ENCODE data around the gene GDPGP1. TPM values are rescaled to one million over a fixed set of nuclear protein-coding genes. Genes with fewer than 3 reads are reported as not detected.

Gene GDPGP1
- total RNA-seq, 1 experiment from 2014 or later, result 6.6 TPM

DNA sequence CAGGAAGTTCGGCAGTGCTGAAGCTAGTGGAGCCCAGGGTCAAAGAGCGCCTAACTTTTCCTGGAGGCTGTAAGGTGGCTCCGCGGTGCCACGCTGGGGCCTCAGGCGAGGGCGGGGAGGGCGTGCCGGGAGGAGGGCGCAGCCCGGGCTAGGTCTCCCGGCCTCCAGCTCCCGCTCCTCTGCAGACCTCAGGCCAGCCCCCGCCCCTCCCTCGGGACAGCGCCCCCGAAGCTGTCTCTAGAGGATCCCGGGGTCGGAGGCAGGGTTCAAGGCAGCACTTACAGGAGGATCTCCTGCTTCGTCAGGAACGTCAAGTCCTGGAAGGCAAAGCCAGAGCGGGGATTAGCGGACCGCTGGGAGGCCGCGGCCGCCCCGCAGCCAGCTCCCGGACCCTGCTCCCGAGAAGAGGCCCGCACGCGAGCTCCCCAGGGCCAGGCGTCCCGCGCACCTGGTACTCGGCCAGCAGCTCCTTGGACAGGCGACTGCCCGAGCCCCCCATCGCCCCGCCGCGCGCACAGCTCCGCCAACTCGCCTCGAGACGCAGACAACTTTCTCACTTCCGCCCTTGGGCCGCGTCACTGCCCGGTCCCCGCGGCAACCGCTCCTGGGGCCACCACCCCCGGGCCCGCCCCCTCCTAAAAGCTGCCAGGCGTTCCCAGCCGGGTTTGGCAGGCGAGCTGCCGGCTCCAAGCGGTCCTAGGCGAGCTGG is 468 bp upstream of the GDPGP1 start, which contains the start of gene CIB1:
Gene CIB1, minus strand, starts transcription at position 555 of the 709 bp plus-strand sequence. Its CDS starts 56 bp downstream, at position 499.
- peak within 1 kb of the TSS; percentile 93 for H3K4me2 ChIP-seq (ENCODE audit: low read length)
- H3K9me3 ChIP-seq (ENCODE audit: low read length), result no peaks in the 10 kb centered on the region
- peak within 1 kb of the TSS; percentile 89 for H3K27ac ChIP-seq (ENCODE audit: low read length)
- H3F3A ChIP-seq (ENCODE audit: low read length, unreplicated experiment), result no peaks in the 10 kb centered on the region
- POLR2A ChIA-PET (ENCODE audit: unreplicated experiment), result interaction anchor here (0.5 to 1.0 kb wide), 11 partner anchors 22 to 335 kb away, joined by 3 to 11 read pairs (median 4); partner anchors contain the start of genes SEMA4B, ZNF710 and ZNF774
- no peaks in the 10 kb centered on the region for H3K9me2 ChIP-seq (replicated peaks; ENCODE audit: low read length)
- no TSS peak for BruUV-seq (replicated peaks)
- peak; percentile 97 for DNase-seq
- intact Hi-C loops (cut with micrococcal nuclease), result loop anchor here (2.0 to 5.0 kb wide), 3 partner anchors 34 to 91 kb away; partner anchors contain the start of gene NGRN
- peak; percentile 79 for ATAC-seq
- CTCF ChIA-PET, result interaction anchor here (0.6 to 2.7 kb wide), 4 partner anchors 16 to 248 kb away, joined by 4 to 12 read pairs (median 6); partner anchors contain the start of gene TTLL13
- H3K79me2 ChIP-seq (ENCODE audit: low read length), result peaks cover 46% of the 10 kb centered on the region
- H2AFZ ChIP-seq (ENCODE audit: low read length), result peak within 1 kb of the TSS; percentile 91
- no peak for TF ChIP-seq EZH2phosphoT487 (IDR thresholded peaks at IDR 0.05; ENCODE audit: borderline replicate concordance, low read length)
- TF ChIP-seq, protein P1, sequence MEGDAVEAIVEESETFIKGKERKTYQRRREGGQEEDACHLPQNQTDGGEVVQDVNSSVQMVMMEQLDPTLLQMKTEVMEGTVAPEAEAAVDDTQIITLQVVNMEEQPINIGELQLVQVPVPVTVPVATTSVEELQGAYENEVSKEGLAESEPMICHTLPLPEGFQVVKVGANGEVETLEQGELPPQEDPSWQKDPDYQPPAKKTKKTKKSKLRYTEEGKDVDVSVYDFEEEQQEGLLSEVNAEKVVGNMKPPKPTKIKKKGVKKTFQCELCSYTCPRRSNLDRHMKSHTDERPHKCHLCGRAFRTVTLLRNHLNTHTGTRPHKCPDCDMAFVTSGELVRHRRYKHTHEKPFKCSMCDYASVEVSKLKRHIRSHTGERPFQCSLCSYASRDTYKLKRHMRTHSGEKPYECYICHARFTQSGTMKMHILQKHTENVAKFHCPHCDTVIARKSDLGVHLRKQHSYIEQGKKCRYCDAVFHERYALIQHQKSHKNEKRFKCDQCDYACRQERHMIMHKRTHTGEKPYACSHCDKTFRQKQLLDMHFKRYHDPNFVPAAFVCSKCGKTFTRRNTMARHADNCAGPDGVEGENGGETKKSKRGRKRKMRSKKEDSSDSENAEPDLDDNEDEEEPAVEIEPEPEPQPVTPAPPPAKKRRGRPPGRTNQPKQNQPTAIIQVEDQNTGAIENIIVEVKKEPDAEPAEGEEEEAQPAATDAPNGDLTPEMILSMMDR (conservative IDR thresholded peaks at IDR 0.05; ENCODE audit: low read depth, low read length), result peak; percentile 45; the same call in 1 of the 2 replicates
- peak within 1 kb of the TSS; percentile 92 for H3K4me3 ChIP-seq (ENCODE audit: low read length)
- peaks cover 27% of the 10 kb centered on the region for H3K4me1 ChIP-seq (ENCODE audit: insufficient read depth, low read length)
- H3K36me3 ChIP-seq (ENCODE audit: low read depth, low read length), result peaks cover 18% of the 10 kb centered on the region
- peak within 1 kb of the TSS; percentile 91 for H3K9ac ChIP-seq (ENCODE audit: low read length)
- no peaks in the 10 kb centered on the region for H3K27me3 ChIP-seq (ENCODE audit: low read length)
- no peaks in the 10 kb centered on the region for H4K20me1 ChIP-seq (ENCODE audit: low read length)

DNA sequence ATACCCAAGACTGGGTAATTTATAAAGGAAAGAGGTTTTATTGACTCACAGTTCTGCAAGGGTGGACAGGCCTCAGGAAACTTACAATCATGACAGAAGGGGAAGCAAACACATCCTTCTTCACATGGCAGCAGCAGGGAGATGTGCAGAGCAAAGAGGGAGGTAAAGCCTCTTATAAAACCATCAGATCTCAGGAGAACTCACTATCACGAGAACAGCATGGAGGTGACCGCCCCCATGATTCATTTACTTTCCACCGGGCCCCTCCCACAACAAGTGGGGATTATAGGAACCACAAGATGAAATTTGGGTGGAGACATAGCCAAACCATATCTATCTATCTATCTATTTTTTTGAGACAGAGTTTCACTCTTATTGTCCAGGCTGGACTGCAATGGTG is 5.4 kb downstream of the GDPGP1 start:
- BruUV-seq (replicated peaks), result no TSS peak
- ChIA-PET POLR2A (ENCODE audit: unreplicated experiment) (no interaction called here), CTCF (no interaction called here)
- Histone ChIP-seq H4K20me1 (ENCODE audit: low read length) (no peaks in the 10 kb centered on the region), H3K27me3 (ENCODE audit: low read length) (no peaks in the 10 kb centered on the region), H3K9me2 (replicated peaks; ENCODE audit: low read length) (no peaks in the 10 kb centered on the region), H3K79me2 (ENCODE audit: low read length) (peaks cover 8% of the 10 kb centered on the region), H3F3A (ENCODE audit: low read length, unreplicated experiment) (no peaks in the 10 kb centered on the region), H2AFZ (ENCODE audit: low read length) (no peak overlapping the region), H3K9me3 (ENCODE audit: low read length) (no peaks in the 10 kb centered on the region), H3K4me1 (ENCODE audit: insufficient read depth, low read length) (peaks cover 8% of the 10 kb centered on the region; the same call in 1 of the 2 replicates), H3K9ac (ENCODE audit: low read length) (no peak overlapping the region), H3K27ac (ENCODE audit: low read length) (no peak overlapping the region), H3K36me3 (ENCODE audit: low read depth, low read length) (no peaks in the 10 kb centered on the region; the same call in 1 of the 2 replicates), H3K4me3 (ENCODE audit: low read length) (no peak overlapping the region), H3K4me2 (ENCODE audit: low read length) (no peak overlapping the region)
- ATAC-seq (no peak), DNase-seq (no peak)
- TF ChIP-seq, protein P1 (conservative IDR thresholded peaks at IDR 0.05; ENCODE audit: low read depth, low read length), result no peak
- no peak for TF ChIP-seq EZH2phosphoT487 (IDR thresholded peaks at IDR 0.05; ENCODE audit: borderline replicate concordance, low read length)
- no peak for TF ChIP-seq EZH2 (IDR thresholded peaks at IDR 0.05; ENCODE audit: low read length, unreplicated experiment)
- intact Hi-C loops (cut with micrococcal nuclease), result no loop called here

DNA sequence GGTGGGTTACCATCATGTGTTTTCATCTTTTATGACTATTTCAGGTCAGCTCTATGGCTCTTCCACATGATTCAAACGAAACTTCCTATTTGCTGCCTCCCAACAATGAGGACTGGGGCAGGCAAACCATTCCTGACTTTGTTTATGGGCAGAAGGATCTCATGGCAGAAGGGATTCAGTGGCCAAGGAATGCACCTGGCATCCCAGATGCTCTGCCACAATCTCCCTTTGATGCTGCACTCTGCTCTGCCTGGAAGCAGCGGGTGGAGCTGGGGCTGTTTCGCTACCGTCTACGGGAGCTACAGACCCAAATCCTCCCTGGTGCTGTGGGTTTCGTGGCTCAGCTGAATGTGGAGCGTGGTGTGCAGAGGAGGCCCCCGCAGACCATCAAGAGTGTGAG is 6.8 kb downstream of the GDPGP1 start:
- ChIA-PET CTCF (no interaction called here), POLR2A (ENCODE audit: unreplicated experiment) (no interaction called here)
- Histone ChIP-seq H2AFZ (ENCODE audit: low read length) (no peak overlapping the region), H3K27ac (ENCODE audit: low read length) (no peak overlapping the region), H3K79me2 (ENCODE audit: low read length) (no peaks in the 10 kb centered on the region), H3F3A (ENCODE audit: low read length, unreplicated experiment) (no peaks in the 10 kb centered on the region), H3K27me3 (ENCODE audit: low read length) (no peaks in the 10 kb centered on the region), H3K9me3 (ENCODE audit: low read length) (no peaks in the 10 kb centered on the region), H3K36me3 (ENCODE audit: low read depth, low read length) (no peaks in the 10 kb centered on the region; the same call in 1 of the 2 replicates), H3K9me2 (replicated peaks; ENCODE audit: low read length) (no peaks in the 10 kb centered on the region), H3K4me3 (ENCODE audit: low read length) (no peak overlapping the region), H3K4me2 (ENCODE audit: low read length) (no peak overlapping the region), H3K9ac (ENCODE audit: low read length) (no peak overlapping the region), H3K4me1 (ENCODE audit: insufficient read depth, low read length) (no peaks in the 10 kb centered on the region), H4K20me1 (ENCODE audit: low read length) (no peaks in the 10 kb centered on the region)
- no peak for DNase-seq
- ATAC-seq, result no peak
- intact Hi-C loops (cut with micrococcal nuclease), result no loop called here
- TF ChIP-seq EZH2phosphoT487 (IDR thresholded peaks at IDR 0.05; ENCODE audit: borderline replicate concordance, low read length) (no peak), EZH2 (IDR thresholded peaks at IDR 0.05; ENCODE audit: low read length, unreplicated experiment) (no peak)
- TF ChIP-seq, protein P1 (conservative IDR thresholded peaks at IDR 0.05; ENCODE audit: low read depth, low read length), result no peak
- no TSS peak for BruUV-seq (replicated peaks)
